NCI-H69 (cell line): Measurements from ENCODE around the gene SST.

Experiments used
- DNase-seq: peaks from one replicate; lab custom pipeline; 2025; lab: John Stamatoyannopoulos, UW

The SST gene

GRCh38 chr3:187669675-187670504 lies at the start of gene SST:
Gene SST (minus strand): TSS chr3:187670394. CDS start chr3:187670291, 103 bp downstream.
- DNase-seq: no peak

GRCh38 chr3:187719628-187720336 lies 49.6 kb upstream of the SST start:
- DNase-seq: peak; percentile 21

GRCh38 chr3:187718802-187719201 lies 48.6 kb upstream of the SST start:
- DNase-seq: no peak

GRCh38 chr3:187717572-187717971 lies 47.4 kb upstream of the SST start:
- DNase-seq: no peak

- DNase-seq: peak; percentile 54
Measured at GRCh38 chr3:187714404-187714979, 44.3 kb upstream of the SST start.

- peak; percentile 18 for DNase-seq
Measured at GRCh38 chr3:187713504-187713903, 43.3 kb upstream of the SST start.

GRCh38 chr3:187709155-187709554 lies 39.0 kb upstream of the SST start:
- DNase-seq: no peak

- no peak for DNase-seq
Measured at GRCh38 chr3:187708696-187709095, 38.5 kb upstream of the SST start.

GRCh38 chr3:187706971-187707370 lies 36.8 kb upstream of the SST start:
- no peak for DNase-seq

- no peak for DNase-seq
Measured at GRCh38 chr3:187705164-187705563, 35.0 kb upstream of the SST start.

- no peak for DNase-seq
Measured at GRCh38 chr3:187702507-187703033, 32.4 kb upstream of the SST start, which contains the start of gene RTP2. Gene RTP2 (minus strand): TSS chr3:187702557. CDS start chr3:187702128, 429 bp downstream.

GRCh38 chr3:187700249-187700648 lies 30.1 kb upstream of the SST start:
- DNase-seq: no peak

GRCh38 chr3:187698499-187699399 lies 28.6 kb upstream of the SST start:
- peak; percentile 12 for DNase-seq

- DNase-seq: no peak
Measured at GRCh38 chr3:187696021-187696420, 25.8 kb upstream of the SST start.

GRCh38 chr3:187695449-187695848 lies 25.3 kb upstream of the SST start:
- DNase-seq: no peak

- no peak for DNase-seq
Measured at GRCh38 chr3:187694801-187695200, 24.6 kb upstream of the SST start.

- no peak for DNase-seq
Measured at GRCh38 chr3:187693431-187693830, 23.2 kb upstream of the SST start.

- DNase-seq: no peak
Measured at GRCh38 chr3:187689984-187690383, 19.8 kb upstream of the SST start.

- DNase-seq: no peak
Measured at GRCh38 chr3:187686621-187687273, 16.6 kb upstream of the SST start.

GRCh38 chr3:187685948-187686347 lies 15.8 kb upstream of the SST start:
- DNase-seq: no peak

- DNase-seq: no peak
Measured at GRCh38 chr3:187684880-187685279, 14.7 kb upstream of the SST start.
